GM12878 (cell line): ENCODE measurements around the gene CRKL. TPM values are rescaled to one million over a fixed set of nuclear protein-coding genes. Genes with fewer than 3 reads are reported as not detected.

Experiments used
- ATAC-seq: fragments of 200-7000 bp; cut with Tn5 transposase; 3 replicates; pipeline ENCODE4 v1.9.1; 2020; ENCODE audit warnings: mild to moderate bottlenecking, moderate library complexity
- BruUV-seq: library from RNA; stranded (reverse); fragments of 400-500 nt; replicated peaks from 2 replicates; lab custom pipeline; 2021; lab: Mats Ljungman, UMichigan
- CTCF ChIA-PET: fragments of 300-600 bp; sonication (Branson Sonifier 250); formaldehyde crosslinking; extraction: SDS; loops from one replicate; lab custom pipeline; 2021; ENCODE audit warnings: inconsistent platforms; lab: Yijun Ruan, JAX
- POLR2A ChIA-PET: fragments of 350-600 bp; formaldehyde crosslinking; extraction: SDS; loops from one replicate; lab custom pipeline; 2021; ENCODE audit warnings: inconsistent platforms; lab: Charles Lee
- RAD21 ChIA-PET: fragments of 300-600 bp; sonication (Branson Sonifier 250); formaldehyde crosslinking; loops from one replicate; lab custom pipeline; 2023; ENCODE audit warnings: antibody characterized with exemption; ENCODE audit not compliant: unreplicated experiment; lab: Charles Lee
- SMC1A ChIA-PET: fragments of 300-600 bp; sonication (Branson Sonifier 250); formaldehyde crosslinking; loops from one replicate; lab custom pipeline; 2023; ENCODE audit not compliant: unreplicated experiment, uncharacterized antibody; lab: Charles Lee
- DNase-seq: peaks from one replicate; pipeline ENCODE4 v3.0.0-alpha.2; 2011; ENCODE audit warnings: low read depth, low spot score
- FAIRE-seq: peaks from 3 replicates; lab custom pipeline; 2011; peaks lifted over from hg19 to GRCh38; lab: Jason Lieb, UNC
- H2AFZ ChIP-seq: 2 replicates; pipeline ENCODE4 v1.6.0; 2011; ENCODE audit warnings: low read depth, low read length, control low read depth; ENCODE audit not compliant: control insufficient read depth
- H3K27ac ChIP-seq: 2 replicates; pipeline ENCODE4 v1.5.1; 2011; ENCODE audit warnings: control low read depth; ENCODE audit not compliant: control insufficient read depth, insufficient read depth
- H3K27me3 ChIP-seq, 2 experiments: replicated peaks in 1 of 2; 2 replicates each; pipeline versions ENCODE4 v1.6.0 to v1.6.1; 2011; ENCODE audit warnings: low read length in 1 of 2; ENCODE audit not compliant: control insufficient read depth in 2 of 2, insufficient read depth in 2 of 2
- H3K36me3 ChIP-seq, 2 experiments: 2 replicates each; pipeline ENCODE4 v1.5.1; 2011; ENCODE audit warnings: low read length in 1 of 2; ENCODE audit not compliant: control insufficient read depth in 2 of 2, insufficient read depth in 2 of 2
- H3K4me1 ChIP-seq: 2 replicates; pipeline ENCODE4 v1.6.1; 2011; ENCODE audit warnings: mild to moderate bottlenecking, low read length, moderate library complexity, mixed read lengths; ENCODE audit not compliant: control insufficient read depth, insufficient read depth
- H3K4me2 ChIP-seq: 2 replicates; pipeline ENCODE4 v1.6.0; 2011; ENCODE audit warnings: control low read depth; ENCODE audit not compliant: control insufficient read depth, insufficient read depth
- H3K4me3 ChIP-seq: fragments of 200-600 bp; sonication (generic); 2 replicates; pipeline ENCODE4 v1.5.1; 2016
- H3K79me2 ChIP-seq: 2 replicates; pipeline ENCODE4 v1.6.0; 2011; ENCODE audit warnings: low read length; ENCODE audit not compliant: control insufficient read depth, insufficient read depth
- H3K9ac ChIP-seq: 2 replicates; pipeline ENCODE4 v1.8.0; 2011; ENCODE audit warnings: low read length, control low read depth, mixed read lengths; ENCODE audit not compliant: control insufficient read depth, insufficient read depth
- H3K9me3 ChIP-seq: replicated peaks from 3 replicates; pipeline ENCODE4 v1.5.1; 2011; ENCODE audit warnings: mild to moderate bottlenecking, low read length; ENCODE audit not compliant: control insufficient read depth, insufficient read depth
- H4K20me1 ChIP-seq: 2 replicates; pipeline ENCODE4 v1.6.0; 2011; ENCODE audit not compliant: control insufficient read depth, insufficient read depth
- EED ChIP-seq: sonication (generic); IDR thresholded peaks from 2 replicates; pipeline ENCODE4 v1.6.1; 2016; ENCODE audit warnings: antibody characterized with exemption, low read depth
- FOXK2 ChIP-seq: fragments of 450-650 bp; IDR thresholded peaks from 2 replicates; pipeline ENCODE4 v1.6.1; 2017; ENCODE audit warnings: mild to moderate bottlenecking, moderate library complexity
- GATAD2B ChIP-seq: fragments of 450-650 bp; conservative IDR thresholded peaks from 2 replicates; pipeline ENCODE4 v1.6.1; 2017; ENCODE audit warnings: low read depth, mild to moderate bottlenecking, moderate library complexity
- IKZF1 ChIP-seq: fragments of 450-650 bp; conservative IDR thresholded peaks from 2 replicates; pipeline ENCODE4 v1.6.1; 2017; ENCODE audit warnings: antibody characterized with exemption, mild to moderate bottlenecking
- NFIC ChIP-seq: IDR thresholded peaks from 2 replicates; pipeline ENCODE4 v1.6.1; 2012; ENCODE audit warnings: low read depth, mild to moderate bottlenecking, inconsistent platforms, low read length, moderate library complexity
- NFYA ChIP-seq: IDR thresholded peaks from 2 replicates; pipeline ENCODE4 v1.6.1; 2011; ENCODE audit warnings: low read depth, mild to moderate bottlenecking, low read length, improper control_type of control experiment, borderline replicate concordance
- RELA ChIP-seq: fragments of 450-650 bp; IDR thresholded peaks from 2 replicates; pipeline ENCODE4 v1.8.0; 2014; ENCODE audit warnings: borderline replicate concordance; ENCODE audit not compliant: partially characterized antibody
- TCF12 ChIP-seq: IDR thresholded peaks from 2 replicates; pipeline ENCODE4 v1.6.1; 2011; ENCODE audit warnings: low read depth, mild to moderate bottlenecking, low read length
- WGBS: methylation state at CpG from one replicate; pipeline ENCODE4 v1.1.6; 2016; ENCODE audit warnings: low lambda C conversion rate; ENCODE audit not compliant: insufficient replicate concordance, insufficient coverage; ENCODE audit errors: missing lambda C conversion rate; 5-methylcytosine and 5-hydroxymethylcytosine counted together
- in situ Hi-C: fragments of 300-500 bp; cut with MboI; formaldehyde crosslinking; loops from 9 replicates; pipeline ENCODE4 v1.14.3; 2018; ENCODE audit warnings: mixed read lengths
- intact Hi-C: fragments of 100-400 bp; cut with micrococcal nuclease; formaldehyde crosslinking; loops from one replicate; pipeline ENCODE4 v1.14.2; 2022; ENCODE audit not compliant: unreplicated experiment
- polyA plus RNA-seq, 11 experiments: library from polyadenylated mRNA; depleted of rRNA in 4 of 11; unstranded in 6 of 11; stranded (reverse) in 5 of 11; fragments of >200 nt; fragmentation: Nextera tagmentation in 4 of 11; fragmentation: Illumina TruSeq in 1 of 11; extraction: Ambion mirVana in 4 of 11; extraction: Trizol in 1 of 11; gene quantifications; 1 replicate in 1 of 11; 2 replicates in 10 of 11; pipeline versions ENCODE4 v1.2.1 to v1.2.3, GENCODE V29; 2011 to 2016; ENCODE audit warnings: inconsistent platforms in 2 of 11, missing spikeins in 2 of 11, low read depth in 1 of 11
- total RNA-seq, 4 experiments: library from RNA; depleted of rRNA in 3 of 4; stranded (reverse); fragments of >200 nt in 3 of 4; fragmentation: Illumina TruSeq in 1 of 4; extraction: Trizol in 1 of 4; gene quantifications; 2 replicates each; pipeline versions ENCODE4 v1.2.1 to v1.2.3, GENCODE V29; 2013 to 2021
- TF ChIP-seq, protein P1 (sequence below): IDR thresholded peaks from 2 replicates; pipeline ENCODE4 v1.6.1; 2011; ENCODE audit warnings: low read depth, low read length, improper control_type of control experiment, borderline replicate concordance
- TF ChIP-seq, protein P2 (sequence below): IDR thresholded peaks from 2 replicates; pipeline ENCODE4 v1.6.1; 2012; ENCODE audit warnings: low read depth, low read length, improper control_type of control experiment
- TF ChIP-seq, protein P3 (sequence below): fragments of 450-650 bp; IDR thresholded peaks from 2 replicates; pipeline ENCODE4 v1.6.1; 2016; ENCODE audit warnings: mild to moderate bottlenecking

The CRKL gene
- total and polyA plus RNA-seq, 10 of the 15 experiments (the other 5 are each of a cell fraction or from before 2014, with no cell fraction given), result 12.6 to 61.2 (median 32.7) TPM

DNA sequence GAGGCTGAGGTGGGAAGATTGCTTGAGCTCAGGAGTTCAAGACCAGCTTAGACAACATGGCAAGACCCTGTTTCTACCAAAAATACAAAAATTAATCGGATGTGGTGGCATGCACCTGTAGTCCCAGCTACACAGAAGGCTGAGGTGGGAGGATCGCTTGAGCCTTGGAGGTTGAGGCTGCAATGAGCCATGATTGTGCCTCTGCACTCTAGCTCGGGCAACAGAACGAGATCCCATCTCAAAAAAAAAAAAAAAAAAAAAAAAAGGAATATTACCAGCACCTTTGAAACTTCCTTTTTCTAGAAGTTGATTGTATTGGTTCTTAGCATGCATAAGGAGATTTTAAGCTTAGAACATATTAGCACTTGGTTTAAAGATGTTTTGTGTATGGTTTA lies 11.4 kb downstream of the CRKL start:
- WGBS, result 77% methylated on average over 3 of the region's 4 CpGs
- no peaks in the 10 kb centered on the region; the same call in 2 of the 3 replicates for H3K9me3 ChIP-seq
- no peak overlapping the region for H2AFZ ChIP-seq
- H3K9ac ChIP-seq, result no peak overlapping the region
- no peak overlapping the region for H3K4me2 ChIP-seq
- H3K27ac ChIP-seq, result no peak overlapping the region
- H3K36me3 ChIP-seq, result peaks cover 1 to 9% of the 10 kb centered on the region in 2 experiments; a peak in 3 of 4 replicates
- FAIRE-seq (no peak), ATAC-seq (no peak), DNase-seq (no peak)
- RAD21 ChIA-PET, result interaction anchor here (0.6 to 1.0 kb wide), 3 partner anchors 23 to 1664 kb away, joined by 3 to 4 read pairs (median 4); no protein-coding TSS in a partner anchor
- peaks cover 13% of the 10 kb centered on the region for H3K4me1 ChIP-seq
- in situ Hi-C loops, result no loop called here
- TF ChIP-seq, protein P1, sequence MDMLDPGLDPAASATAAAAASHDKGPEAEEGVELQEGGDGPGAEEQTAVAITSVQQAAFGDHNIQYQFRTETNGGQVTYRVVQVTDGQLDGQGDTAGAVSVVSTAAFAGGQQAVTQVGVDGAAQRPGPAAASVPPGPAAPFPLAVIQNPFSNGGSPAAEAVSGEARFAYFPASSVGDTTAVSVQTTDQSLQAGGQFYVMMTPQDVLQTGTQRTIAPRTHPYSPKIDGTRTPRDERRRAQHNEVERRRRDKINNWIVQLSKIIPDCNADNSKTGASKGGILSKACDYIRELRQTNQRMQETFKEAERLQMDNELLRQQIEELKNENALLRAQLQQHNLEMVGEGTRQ, result no peak
- TF ChIP-seq IKZF1, result no peak
- no peak for TF ChIP-seq EED
- TF ChIP-seq FOXK2, result no peak
- no peak for TF ChIP-seq GATAD2B
- TF ChIP-seq, protein P2, sequence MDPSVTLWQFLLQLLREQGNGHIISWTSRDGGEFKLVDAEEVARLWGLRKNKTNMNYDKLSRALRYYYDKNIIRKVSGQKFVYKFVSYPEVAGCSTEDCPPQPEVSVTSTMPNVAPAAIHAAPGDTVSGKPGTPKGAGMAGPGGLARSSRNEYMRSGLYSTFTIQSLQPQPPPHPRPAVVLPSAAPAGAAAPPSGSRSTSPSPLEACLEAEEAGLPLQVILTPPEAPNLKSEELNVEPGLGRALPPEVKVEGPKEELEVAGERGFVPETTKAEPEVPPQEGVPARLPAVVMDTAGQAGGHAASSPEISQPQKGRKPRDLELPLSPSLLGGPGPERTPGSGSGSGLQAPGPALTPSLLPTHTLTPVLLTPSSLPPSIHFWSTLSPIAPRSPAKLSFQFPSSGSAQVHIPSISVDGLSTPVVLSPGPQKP, result no peak
- no peak for TF ChIP-seq NFYA
- no peak for TF ChIP-seq RELA
- no peak for TF ChIP-seq TCF12
- TF ChIP-seq, protein P3, sequence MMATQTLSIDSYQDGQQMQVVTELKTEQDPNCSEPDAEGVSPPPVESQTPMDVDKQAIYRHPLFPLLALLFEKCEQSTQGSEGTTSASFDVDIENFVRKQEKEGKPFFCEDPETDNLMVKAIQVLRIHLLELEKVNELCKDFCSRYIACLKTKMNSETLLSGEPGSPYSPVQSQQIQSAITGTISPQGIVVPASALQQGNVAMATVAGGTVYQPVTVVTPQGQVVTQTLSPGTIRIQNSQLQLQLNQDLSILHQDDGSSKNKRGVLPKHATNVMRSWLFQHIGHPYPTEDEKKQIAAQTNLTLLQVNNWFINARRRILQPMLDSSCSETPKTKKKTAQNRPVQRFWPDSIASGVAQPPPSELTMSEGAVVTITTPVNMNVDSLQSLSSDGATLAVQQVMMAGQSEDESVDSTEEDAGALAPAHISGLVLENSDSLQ, result no peak
- TF ChIP-seq NFIC, result no peak
- no TSS peak for BruUV-seq
- H3K4me3 ChIP-seq, result no peak overlapping the region
- SMC1A ChIA-PET, result no interaction called here
- H3K79me2 ChIP-seq, result peaks cover 82% of the 10 kb centered on the region
- POLR2A ChIA-PET, result interaction anchor here (0.6 kb wide), 1 partner anchor 670 kb away, joined by 3 read pairs; no protein-coding TSS in a partner anchor
- H4K20me1 ChIP-seq, result no peaks in the 10 kb centered on the region; the same call in none of the 2 replicates
- CTCF ChIA-PET, result interaction anchor here (0.9 kb wide), 1 partner anchor 8 kb away, joined by 6 read pairs; no protein-coding TSS in a partner anchor
- intact Hi-C loops, result no loop called here
- no peaks in the 10 kb centered on the region for H3K27me3 ChIP-seq
